Measurements from ENCODE around the gene PLEKHB2. TPM values are rescaled to one million over a fixed set of nuclear protein-coding genes. Genes with fewer than 3 reads are reported as not detected.

Gene PLEKHB2
- total and polyA plus RNA-seq, 2 experiments from 2014 or later: 39.8 to 99.2 TPM

- ATAC-seq: no peak
- H3K4me3 ChIP-seq: no peak overlapping the region
- peaks cover 3% of the 10 kb centered on the region for H3K36me3 ChIP-seq (ENCODE audit: insufficient read depth)
- H4K20me1 ChIP-seq (replicated peaks; ENCODE audit: insufficient read depth): peaks cover 81% of the 10 kb centered on the region
- H3K4me1 ChIP-seq (ENCODE audit: insufficient read depth): 0 out of 2 replicates have a peak, but pooled peaks cover under 1% of the 10 kb centered on the region
- Mint-ChIP-seq H3K27me3 (ENCODE audit: insufficient read depth, low read depth, poor library complexity) (peaks cover 3% of the 10 kb centered on the region), H3K9me3 (no peaks in the 10 kb centered on the region), H3K27ac (peak overlapping the region; percentile 37; the same call in 1 of the 2 replicates), H3K36me3 (ENCODE audit: low read depth) (peaks cover 67% of the 10 kb centered on the region), H3K4me3 (no peak overlapping the region), H3K4me1 (peaks cover 9% of the 10 kb centered on the region)
- no peak overlapping the region for H3K27ac ChIP-seq (ENCODE audit: low read depth)
- H3K79me2 ChIP-seq (replicated peaks; ENCODE audit: insufficient read depth): peaks cover 91% of the 10 kb centered on the region
- TF ChIP-seq ZNF462 (CRISPR knock-in tag; IDR thresholded peaks at IDR 0.05) (no peak), ZNF331 (CRISPR knock-in tag; IDR thresholded peaks at IDR 0.05; ENCODE audit: low read depth) (no peak), CTCF (conservative IDR thresholded peaks at IDR 0.05; ENCODE audit: low read depth in 2 of 2) (no peak), ETS1 (IDR thresholded peaks at IDR 0.05) (no peak), CREB1 (CRISPR knock-in tag; IDR thresholded peaks at IDR 0.05; ENCODE audit: low read depth) (no peak), STAT1 (IDR thresholded peaks at IDR 0.05; ENCODE audit: unreplicated experiment) (no peak), EZH2 (IDR thresholded peaks at IDR 0.05; ENCODE audit: low read depth, unreplicated experiment) (no peak), EZH2phosphoT487 (IDR thresholded peaks at IDR 0.05; ENCODE audit: unreplicated experiment) (no peak), NANOG (IDR thresholded peaks at IDR 0.05; ENCODE audit: borderline replicate concordance) (no peak), POLR2AphosphoS5 (IDR thresholded peaks at IDR 0.05; ENCODE audit: low read depth) (no peak), ZNF114 (CRISPR knock-in tag; IDR thresholded peaks at IDR 0.05) (no peak), REST (IDR thresholded peaks at IDR 0.05; ENCODE audit: unreplicated experiment) (no peak), JUNB (IDR thresholded peaks at IDR 0.05; ENCODE audit: unreplicated experiment) (no peak)
- no peaks in the 10 kb centered on the region for H3K9me2 ChIP-seq (ENCODE audit: insufficient read depth)
- no peak overlapping the region for H2AFZ ChIP-seq
- no peak overlapping the region for H3K4me2 ChIP-seq
- H3F3A ChIP-seq (replicated peaks; ENCODE audit: low read depth): no peaks in the 10 kb centered on the region
- no peak for DNase-seq (ENCODE audit: low spot score)
- H3K27me3 ChIP-seq (ENCODE audit: insufficient read depth): no peaks in the 10 kb centered on the region
These were observed 46.2 kb upstream of the PLEKHB2 start for GRCh38 chr2:131058920-131059319.

Measured in GM23338 (cell line).